ENCODE data around the gene SH3GL3. TPM values are rescaled to one million over a fixed set of nuclear protein-coding genes. Genes with fewer than 3 reads are reported as not detected.

Gene SH3GL3
- total and polyA plus RNA-seq, 2 of the 4 experiments (the other 2 are of a cell fraction): not detected

GRCh38 chr15:83656943-83657528 lies 209.9 kb downstream of the SH3GL3 start:
- H2AK9ac ChIP-seq (replicated peaks; ENCODE audit: low read depth, low read length, poor library complexity): no peak overlapping the region
- H4K20me1 ChIP-seq (ENCODE audit: insufficient read depth, low read length): no peaks in the 10 kb centered on the region
- intact Hi-C loops (cut with micrococcal nuclease) (no loop called here), dilution Hi-C loops (cut with HindIII; ENCODE audit: low sequenced_read_pairs, unreplicated experiment) (no loop called here), in situ Hi-C loops (cut with MboI; ENCODE audit: low sequenced_read_pairs) (no loop called here)
- DNase-seq (no peak), ATAC-seq (ENCODE audit: low read depth) (no peak)
- H2BK20ac ChIP-seq (ENCODE audit: low read depth, low read length): no peak overlapping the region
- no peak overlapping the region for H3K56ac ChIP-seq (ENCODE audit: extremely low read depth, insufficient read depth, low read length)
- H3K27me3 ChIP-seq (ENCODE audit: control insufficient read depth, insufficient read depth, low read length): peaks cover 18% of the 10 kb centered on the region; the same call in 1 of the 2 replicates
- H3K79me1 ChIP-seq (ENCODE audit: low read depth in 1 of 2, low read length in 2 of 2): no peaks in the 10 kb centered on the region
- H4K8ac ChIP-seq (ENCODE audit: low read depth in 2 of 2, low read length in 2 of 2): no peak overlapping the region
- no peak overlapping the region for H3K4me3 ChIP-seq (ENCODE audit: insufficient read depth, low read depth, low read length)
- H3K14ac ChIP-seq (replicated peaks; ENCODE audit: low read depth, low read length): no peak overlapping the region
- no peak overlapping the region for H4K5ac ChIP-seq (ENCODE audit: low read depth, low read length)
- no peak overlapping the region for H2AK5ac ChIP-seq (ENCODE audit: low read depth, low read length)
- no CpG with 5 or more reads among the region's 10 CpGs for WGBS, 2 experiments (ENCODE audit: extremely low coverage in 2 of 2, insufficient read length in 1 of 2)
- POLR2A ChIA-PET (ENCODE audit: unreplicated experiment): no interaction called here
- H3K9me1 ChIP-seq (ENCODE audit: insufficient read depth, low read length): no peaks in the 10 kb centered on the region
- no peak for TF ChIP-seq NFE2L2 (IDR thresholded peaks at IDR 0.05; ENCODE audit: low read depth, low read length)
- no peak overlapping the region for H3K4ac ChIP-seq (ENCODE audit: low read depth, low read length)
- H2AFZ ChIP-seq (replicated peaks; ENCODE audit: low read length, poor library complexity): no peak overlapping the region
- H2BK15ac ChIP-seq (ENCODE audit: low read depth, low read length): no peak overlapping the region
- H3K36me3 ChIP-seq (ENCODE audit: control insufficient read depth, insufficient read depth, low read length): no peaks in the 10 kb centered on the region
- H3K23ac ChIP-seq (ENCODE audit: low read depth, low read length): no peak overlapping the region
- no peak overlapping the region for H3K4me2 ChIP-seq (ENCODE audit: low read depth, low read length)
- H3K27ac ChIP-seq (ENCODE audit: insufficient read depth, low read length): no peak overlapping the region
- no peak overlapping the region for H3K9ac ChIP-seq (ENCODE audit: low read depth, low read length)
- no peak overlapping the region for H2BK120ac ChIP-seq (ENCODE audit: low read depth, low read length)
- no peaks in the 10 kb centered on the region for H3K4me1 ChIP-seq (ENCODE audit: control insufficient read depth, insufficient read depth, low read length)
- no peak overlapping the region for H4K91ac ChIP-seq (ENCODE audit: insufficient read depth, low read depth, low read length)
- CTCF ChIA-PET: interaction anchor here (0.9 kb wide), 1 partner anchor 91 kb away, joined by 4 read pairs; no protein-coding TSS in a partner anchor
- no TSS peak for BruUV-seq (replicated peaks)
- no peak overlapping the region for H3K18ac ChIP-seq (ENCODE audit: low read depth, low read length)
- no peak overlapping the region for H2BK5ac ChIP-seq (ENCODE audit: low read depth, low read length, poor library complexity, severe bottlenecking)
- H3K9me3 ChIP-seq (ENCODE audit: control insufficient read depth, insufficient read depth, low read length): peaks cover 11% of the 10 kb centered on the region
